ENCODE data around the gene NTSR2. TPM values are rescaled to one million over a fixed set of nuclear protein-coding genes. Genes with fewer than 3 reads are reported as not detected.

The NTSR2 gene
- polyA plus RNA-seq (ENCODE audit: insufficient read length in 10 of 10) = not detected
- long read RNA-seq, donor 1 = 0 reads
- long read RNA-seq, donor 2 = 0 reads
- long read RNA-seq, donor 3 = 0 reads
- long read RNA-seq, donor 4 = 0 reads
- long read RNA-seq, donor 5 = 0 reads
- long read RNA-seq, donor 6 = 0 reads
- long read RNA-seq, donor 7 = 0 reads
- long read RNA-seq, donor 8 = 0 reads
- long read RNA-seq, donor 9 = 0 reads

- peak; percentile 36 to 87 (median 76) for DNase-seq
Measured at GRCh38 chr2:11669454-11670291, at the start of gene NTSR2. NTSR2 (minus strand) TSS chr2:11670195; CDS start chr2:11670129, 66 bp downstream.

- DNase-seq = no peak
Measured at GRCh38 chr2:11719230-11719977, 49.4 kb upstream of the NTSR2 start.

GRCh38 chr2:11718606-11719005 lies 48.6 kb upstream of the NTSR2 start:
- no peak for DNase-seq

- DNase-seq = no peak
Measured at GRCh38 chr2:11717623-11718022, 47.6 kb upstream of the NTSR2 start.

- peak in 1 of 3 donors; percentile 37 for DNase-seq
Measured at GRCh38 chr2:11716689-11717321, 46.8 kb upstream of the NTSR2 start.

GRCh38 chr2:11715987-11716652 lies 46.1 kb upstream of the NTSR2 start:
- DNase-seq = no peak

- no peak for DNase-seq
Measured at GRCh38 chr2:11713815-11714214, 43.8 kb upstream of the NTSR2 start.

GRCh38 chr2:11712866-11713265 lies 42.9 kb upstream of the NTSR2 start:
- DNase-seq = no peak

- no peak for DNase-seq
Measured at GRCh38 chr2:11711751-11712150, 41.8 kb upstream of the NTSR2 start.

- DNase-seq = no peak
Measured at GRCh38 chr2:11711354-11711716, 41.3 kb upstream of the NTSR2 start.

GRCh38 chr2:11710632-11711353 lies 40.8 kb upstream of the NTSR2 start:
- peak in 2 of 3 donors; percentile 9 to 42 for DNase-seq

GRCh38 chr2:11710210-11710609 lies 40.2 kb upstream of the NTSR2 start:
- DNase-seq = peak in 1 of 3 donors; percentile 55

- DNase-seq = no peak
Measured at GRCh38 chr2:11709293-11709692, 39.3 kb upstream of the NTSR2 start.

- DNase-seq = no peak
Measured at GRCh38 chr2:11708106-11708505, 38.1 kb upstream of the NTSR2 start.

GRCh38 chr2:11705711-11706110 lies 35.7 kb upstream of the NTSR2 start:
- no peak for DNase-seq

- DNase-seq = no peak
Measured at GRCh38 chr2:11705063-11705462, 35.1 kb upstream of the NTSR2 start.

GRCh38 chr2:11703700-11704099 lies 33.7 kb upstream of the NTSR2 start:
- DNase-seq = no peak

GRCh38 chr2:11702946-11703345 lies 33.0 kb upstream of the NTSR2 start:
- DNase-seq = no peak

GRCh38 chr2:11701751-11702301 lies 31.8 kb upstream of the NTSR2 start:
- peak in 1 of 3 donors; percentile 55 for DNase-seq

GRCh38 chr2:11701206-11701605 lies 31.2 kb upstream of the NTSR2 start:
- DNase-seq = no peak
